ENCODE measurements around the gene UBE3C. TPM values are rescaled to one million over a fixed set of nuclear protein-coding genes. Genes with fewer than 3 reads are reported as not detected.

The UBE3C gene

GRCh38 chr7:157313645-157314044, 174.9 kb downstream of the UBE3C start:
- Histone ChIP-seq H3K9me3 (ENCODE audit: control insufficient read depth, low read length) (no peaks in the 10 kb centered on the region), H3K4me1 (ENCODE audit: control insufficient read depth, insufficient read depth, low read depth, low read length) (peaks cover 24% of the 10 kb centered on the region), H2BK120ac (ENCODE audit: low read depth, low read length) (no peak overlapping the region), H2BK15ac (ENCODE audit: low read depth, poor library complexity, severe bottlenecking) (no peak overlapping the region), H3K4me3 (ENCODE audit: insufficient read depth in 1 of 2, low read depth in 1 of 2, low read length in 2 of 2) (no peak overlapping the region), H2BK12ac (ENCODE audit: low read length in 2 of 2) (no peak overlapping the region), H4K91ac (ENCODE audit: low read length) (no peak overlapping the region), H3K36me3 (ENCODE audit: control insufficient read depth in 1 of 2, insufficient read depth in 2 of 2, low read depth in 1 of 2, low read length in 2 of 2) (no peaks in the 10 kb centered on the region), H2BK5ac (ENCODE audit: low read depth, low read length, poor library complexity, severe bottlenecking) (no peak overlapping the region), H3K4me2 (ENCODE audit: low read length, poor library complexity, severe bottlenecking) (no peak overlapping the region), H3K23ac (ENCODE audit: low read length in 2 of 2) (no peak overlapping the region), H3K4ac (ENCODE audit: low read depth in 1 of 2, low read length in 2 of 2) (no peak overlapping the region), H2AK5ac (ENCODE audit: low read length, severe bottlenecking) (no peak overlapping the region), H4K8ac (ENCODE audit: low read length) (no peak overlapping the region), H3K27me3 (ENCODE audit: control insufficient read depth in 1 of 2, insufficient read depth in 1 of 2, low read length in 2 of 2) (no peaks in the 10 kb centered on the region), H3K79me1 (replicated peaks; ENCODE audit: low read length, poor library complexity, severe bottlenecking) (no peaks in the 10 kb centered on the region), H3K27ac (ENCODE audit: low read length, poor library complexity, severe bottlenecking) (no peak overlapping the region), H3K9ac (ENCODE audit: low read length) (no peak overlapping the region), H2AFZ (ENCODE audit: low read depth, low read length) (no peak overlapping the region), H3K18ac (ENCODE audit: low read depth in 1 of 2, low read length in 2 of 2) (no peak overlapping the region), H3K14ac (ENCODE audit: low read length in 2 of 2) (no peak overlapping the region)
- WGBS, result 98% methylated on average over 15 of the region's 15 CpGs
- no peak for DNase-seq

GRCh38 chr7:157318015-157318706, 179.4 kb downstream of the UBE3C start:
- Histone ChIP-seq H3K14ac (ENCODE audit: low read length in 2 of 2) (no peak overlapping the region), H3K4me1 (ENCODE audit: control insufficient read depth, insufficient read depth, low read depth, low read length) (peaks cover 13% of the 10 kb centered on the region), H2BK15ac (ENCODE audit: low read depth, poor library complexity, severe bottlenecking) (no peak overlapping the region), H4K8ac (ENCODE audit: low read length) (peak overlapping the region; percentile 12), H3K9me3 (ENCODE audit: control insufficient read depth, low read length) (no peaks in the 10 kb centered on the region), H2BK12ac (ENCODE audit: low read length in 2 of 2) (no peak overlapping the region), H3K27me3 (ENCODE audit: control insufficient read depth in 1 of 2, insufficient read depth in 1 of 2, low read length in 2 of 2) (no peaks in the 10 kb centered on the region), H3K27ac (ENCODE audit: low read length, poor library complexity, severe bottlenecking) (no peak overlapping the region), H3K36me3 (ENCODE audit: control insufficient read depth in 1 of 2, insufficient read depth in 2 of 2, low read depth in 1 of 2, low read length in 2 of 2) (no peaks in the 10 kb centered on the region), H2BK5ac (ENCODE audit: low read depth, low read length, poor library complexity, severe bottlenecking) (no peak overlapping the region), H2AFZ (ENCODE audit: low read depth, low read length) (peak overlapping the region; percentile 47), H4K91ac (ENCODE audit: low read length) (peak overlapping the region; percentile 7), H3K79me1 (replicated peaks; ENCODE audit: low read length, poor library complexity, severe bottlenecking) (no peaks in the 10 kb centered on the region), H3K18ac (ENCODE audit: low read depth in 1 of 2, low read length in 2 of 2) (peak overlapping the region in 1 of 2 experiments; percentile 54), H3K23ac (ENCODE audit: low read length in 2 of 2) (no peak overlapping the region), H2AK5ac (ENCODE audit: low read length, severe bottlenecking) (peak overlapping the region; percentile 44), H2BK120ac (ENCODE audit: low read depth, low read length) (peak overlapping the region; percentile 49), H3K4me2 (ENCODE audit: low read length, poor library complexity, severe bottlenecking) (no peak overlapping the region), H3K4me3 (ENCODE audit: insufficient read depth in 1 of 2, low read depth in 1 of 2, low read length in 2 of 2) (no peak overlapping the region), H3K4ac (ENCODE audit: low read depth in 1 of 2, low read length in 2 of 2) (no peak overlapping the region), H3K9ac (ENCODE audit: low read length) (peak overlapping the region; percentile 41)
- 86% methylated on average over 13 of the region's 14 CpGs for WGBS
- DNase-seq, result peak; percentile 33

Small RNA genes within 50 kb of the gene (small RNA-seq; reads per million reads assigned to genes)
- gene AC004975.1 (ENCODE audit: low read depth), result not detected

Measured in mesenchymal stem cell (in vitro differentiated cells and primary cell).